Hepatocyte (in vitro differentiated cells): ENCODE measurements around the gene MOB1A. TPM values are rescaled to one million over a fixed set of nuclear protein-coding genes. Genes with fewer than 3 reads are reported as not detected.
A peak's percentile ranks its signal among the peaks of the same experiment; 100 is the strongest.

Experiments used
- DNase-seq: peaks from one replicate; pipeline ENCODE4 v3.0.0-alpha.2; 2016; ENCODE audit warnings: low spot score
- H2AFZ ChIP-seq: fragments of 200-600 bp; sonication (generic); 2 replicates; pipeline ENCODE4 v1.6.0; 2016; ENCODE audit warnings: antibody characterized with exemption, mild to moderate bottlenecking
- H3K27ac ChIP-seq: fragments of 200-600 bp; sonication (generic); 2 replicates; pipeline ENCODE4 v1.5.1; 2016; ENCODE audit warnings: mild to moderate bottlenecking
- H3K27me3 ChIP-seq: fragments of 200-600 bp; sonication (generic); 2 replicates; pipeline ENCODE4 v1.6.1; 2016
- H3K36me3 ChIP-seq: fragments of 200-600 bp; sonication (generic); replicated peaks from 2 replicates; pipeline ENCODE4 v1.5.1; 2016; ENCODE audit warnings: low read depth; ENCODE audit not compliant: insufficient read depth
- H3K4me1 ChIP-seq: fragments of 200-600 bp; sonication (generic); 2 replicates; pipeline ENCODE4 v1.5.1; 2016; ENCODE audit warnings: mild to moderate bottlenecking, moderate library complexity; ENCODE audit not compliant: insufficient read depth
- H3K4me2 ChIP-seq: fragments of 200-600 bp; sonication (generic); 2 replicates; pipeline ENCODE4 v1.6.0; 2016
- H3K4me3 ChIP-seq: fragments of 200-600 bp; sonication (generic); 2 replicates; pipeline ENCODE4 v1.5.1; 2016; ENCODE audit warnings: mild to moderate bottlenecking
- H3K79me2 ChIP-seq: fragments of 200-600 bp; sonication (generic); 2 replicates; pipeline ENCODE4 v1.6.0; 2017; ENCODE audit warnings: mild to moderate bottlenecking
- H3K9me2 ChIP-seq: fragments of 200-600 bp; sonication (generic); replicated peaks from 2 replicates; pipeline ENCODE4 v1.6.0; 2017; ENCODE audit warnings: mild to moderate bottlenecking; ENCODE audit not compliant: insufficient read depth
- H3K9me3 ChIP-seq: fragments of 200-600 bp; sonication (generic); 2 replicates; pipeline ENCODE4 v1.5.1; 2016; ENCODE audit warnings: low read depth, mild to moderate bottlenecking
- H4K20me1 ChIP-seq: fragments of 200-600 bp; sonication (generic); 2 replicates; pipeline ENCODE4 v1.6.0; 2016; ENCODE audit warnings: mild to moderate bottlenecking; ENCODE audit not compliant: insufficient read depth, poor library complexity, severe bottlenecking
- CTCF ChIP-seq: fragments of 200-600 bp; sonication (generic); IDR thresholded peaks from 2 replicates; pipeline ENCODE4 v1.5.1; 2016; ENCODE audit warnings: antibody characterized with exemption, mild to moderate bottlenecking; ENCODE audit not compliant: poor library complexity
- EZH2 ChIP-seq: fragments of 200-600 bp; sonication (generic); IDR thresholded peaks from 2 replicates; pipeline ENCODE4 v1.6.1; 2016; ENCODE audit warnings: antibody characterized with exemption, mild to moderate bottlenecking, borderline replicate concordance
- EZH2phosphoT487 ChIP-seq: fragments of 200-600 bp; sonication (generic); IDR thresholded peaks from one replicate; pipeline ENCODE4 v1.6.1; 2018; ENCODE audit warnings: antibody characterized with exemption, mild to moderate bottlenecking, low read depth, moderate library complexity; ENCODE audit not compliant: unreplicated experiment, severe bottlenecking
- WGBS: methylation state at CpG from one replicate; pipeline ENCODE4 v1.1.6; 2016; ENCODE audit warnings: low lambda C conversion rate; ENCODE audit errors: missing lambda C conversion rate; 5-methylcytosine and 5-hydroxymethylcytosine counted together
- polyA plus RNA-seq: library from polyadenylated mRNA; unstranded; fragments of >200 nt; fragmentation: Nextera tagmentation; extraction: Ambion mirVana; gene quantifications from 2 replicates; pipeline ENCODE4 v1.2.1, GENCODE V29; 2016
- total RNA-seq: library from RNA; depleted of rRNA; stranded (reverse); fragments of >200 nt; gene quantifications from 2 replicates; pipeline ENCODE4 v1.2.3, GENCODE V29; 2014

MOB1A gene
- total and polyA plus RNA-seq, 2 experiments from 2014 or later, result 43.3 to 100 TPM

- peak; percentile 51 for TF ChIP-seq CTCF
- TF ChIP-seq EZH2phosphoT487, result no peak
- no peaks in the 10 kb centered on the region for H3K79me2 ChIP-seq
- H3K4me1 ChIP-seq, result no peaks in the 10 kb centered on the region
- H3K9me3 ChIP-seq, result peaks cover 6% of the 10 kb centered on the region
- H3K27me3 ChIP-seq, result no peaks in the 10 kb centered on the region
- H3K9me2 ChIP-seq, result no peaks in the 10 kb centered on the region
- peak overlapping the region; percentile 90 for H2AFZ ChIP-seq
- WGBS, result 54% methylated on average over 48 of the region's 59 CpGs
- H4K20me1 ChIP-seq, result no peaks in the 10 kb centered on the region
- peak; percentile 69 for DNase-seq
- peak overlapping the region; percentile 69 for H3K4me2 ChIP-seq
- H3K27ac ChIP-seq, result peak overlapping the region; percentile 92
- peak overlapping the region; percentile 45 for H3K4me3 ChIP-seq
- no peaks in the 10 kb centered on the region for H3K36me3 ChIP-seq
Observed at GRCh38 chr2:74119912-74120825, 58.5 kb downstream of the MOB1A start.

- Histone ChIP-seq H3K4me1 (no peaks in the 10 kb centered on the region), H3K9me3 (peaks cover 6% of the 10 kb centered on the region), H3K9me2 (no peaks in the 10 kb centered on the region), H3K27me3 (no peaks in the 10 kb centered on the region), H2AFZ (peak overlapping the region; percentile 90), H3K36me3 (no peaks in the 10 kb centered on the region), H4K20me1 (no peaks in the 10 kb centered on the region), H3K4me3 (no peak overlapping the region), H3K4me2 (peak overlapping the region; percentile 69), H3K27ac (no peak overlapping the region), H3K79me2 (no peaks in the 10 kb centered on the region)
- no peak for DNase-seq
- TF ChIP-seq EZH2phosphoT487 (no peak), CTCF (no peak), EZH2 (no peak)
Observed at GRCh38 chr2:74119339-74119738, 59.3 kb downstream of the MOB1A start.

GRCh38 chr2:74111380-74111779, 67.3 kb downstream of the MOB1A start:
- Histone ChIP-seq H3K9me3 (no peaks in the 10 kb centered on the region), H4K20me1 (no peaks in the 10 kb centered on the region), H3K4me2 (no peak overlapping the region), H3K9me2 (no peaks in the 10 kb centered on the region), H3K4me3 (no peak overlapping the region), H3K27ac (no peak overlapping the region), H3K4me1 (no peaks in the 10 kb centered on the region), H3K27me3 (no peaks in the 10 kb centered on the region), H3K79me2 (no peaks in the 10 kb centered on the region), H2AFZ (no peak overlapping the region), H3K36me3 (no peaks in the 10 kb centered on the region)
- DNase-seq, result no peak
- TF ChIP-seq EZH2 (no peak), EZH2phosphoT487 (no peak), CTCF (no peak)
